ENCODE measurements around the gene PTGFRN.
A peak's percentile ranks its signal among the peaks of the same experiment; 100 is the strongest.
"Not testable (repeated sequence)": the region's sequence is repeated elsewhere in the genome, so short reads cannot be mapped to it uniquely, and the experiment has no call there.

Gene PTGFRN

GRCh38 chr1:116934586-116935207 lies 25.0 kb downstream of the PTGFRN start:
- Histone ChIP-seq H3K27me3 (ENCODE audit: insufficient read depth, poor library complexity, severe bottlenecking) (no peaks in the 10 kb centered on the region), H3K27ac (replicated peaks) (no peak overlapping the region), H3K4me3 (replicated peaks; ENCODE audit: insufficient read depth, low read length) (no peak overlapping the region)
- peak in 1 of 2 experiments; percentile 27 for DNase-seq (ENCODE audit: low read depth in 1 of 2, low spot score in 1 of 2)
- no peak for TF ChIP-seq POLR2AphosphoS5 (IDR thresholded peaks at IDR 0.05; ENCODE audit: low read depth)
- TF ChIP-seq REST (IDR thresholded peaks at IDR 0.05; ENCODE audit: insufficient replicate concordance, low read depth): no peak
- no peak for TF ChIP-seq SPI1 (IDR thresholded peaks at IDR 0.05; ENCODE audit: borderline replicate concordance, low read depth)
- peak; percentile 45 for TF ChIP-seq CTCF (IDR thresholded peaks at IDR 0.05; ENCODE audit: insufficient read depth, low read length)

GRCh38 chr1:116938216-116938615 lies 28.5 kb downstream of the PTGFRN start:
- TF ChIP-seq REST (IDR thresholded peaks at IDR 0.05; ENCODE audit: insufficient replicate concordance, low read depth): no peak
- no peak for TF ChIP-seq POLR2AphosphoS5 (IDR thresholded peaks at IDR 0.05; ENCODE audit: low read depth)
- no peak for TF ChIP-seq CTCF (IDR thresholded peaks at IDR 0.05; ENCODE audit: insufficient read depth, low read length)
- TF ChIP-seq GABPA (IDR thresholded peaks at IDR 0.05; ENCODE audit: low read depth): no peak
- no peak for TF ChIP-seq SPI1 (IDR thresholded peaks at IDR 0.05; ENCODE audit: borderline replicate concordance, low read depth)
- no peak for DNase-seq (ENCODE audit: low read depth in 1 of 2, low spot score in 1 of 2)
- H3K27ac ChIP-seq (replicated peaks): no peak overlapping the region

GRCh38 chr1:116939780-116940543 lies 30.2 kb downstream of the PTGFRN start:
- not testable (repeated sequence) for H3K4me3 ChIP-seq (replicated peaks; ENCODE audit: insufficient read depth, low read length); H3K27me3 ChIP-seq (ENCODE audit: insufficient read depth, poor library complexity, severe bottlenecking); DNase-seq (ENCODE audit: low read depth in 1 of 2, low spot score in 1 of 2); H3K27ac ChIP-seq (replicated peaks)

More at GRCh38 chr1:116938216-116938615, 28.5 kb downstream of the PTGFRN start:
- H3K4me3 ChIP-seq (replicated peaks; ENCODE audit: insufficient read depth, low read length): no peak overlapping the region
- no peaks in the 10 kb centered on the region for H3K27me3 ChIP-seq (ENCODE audit: insufficient read depth, poor library complexity, severe bottlenecking)

- DNase-seq (ENCODE audit: low read depth in 1 of 2, low spot score in 1 of 2): no peak
- Histone ChIP-seq H3K4me3 (replicated peaks; ENCODE audit: insufficient read depth, low read length) (no peak overlapping the region), H3K27ac (replicated peaks) (no peak overlapping the region)
Observed at GRCh38 chr1:116940814-116941599, 31.3 kb downstream of the PTGFRN start.

More at GRCh38 chr1:116940814-116941599, 31.3 kb downstream of the PTGFRN start:
- no peak for TF ChIP-seq CTCF (IDR thresholded peaks at IDR 0.05; ENCODE audit: insufficient read depth, low read length)
- no peak for TF ChIP-seq GABPA (IDR thresholded peaks at IDR 0.05; ENCODE audit: low read depth)
- no peak for TF ChIP-seq POLR2AphosphoS5 (IDR thresholded peaks at IDR 0.05; ENCODE audit: low read depth)
- TF ChIP-seq SPI1 (IDR thresholded peaks at IDR 0.05; ENCODE audit: borderline replicate concordance, low read depth): no peak
- no peak for TF ChIP-seq REST (IDR thresholded peaks at IDR 0.05; ENCODE audit: insufficient replicate concordance, low read depth)
- H3K27me3 ChIP-seq (ENCODE audit: insufficient read depth, poor library complexity, severe bottlenecking): no peaks in the 10 kb centered on the region
